ENCODE data around the gene AVL9.

- TF ChIP-seq, protein P1, sequence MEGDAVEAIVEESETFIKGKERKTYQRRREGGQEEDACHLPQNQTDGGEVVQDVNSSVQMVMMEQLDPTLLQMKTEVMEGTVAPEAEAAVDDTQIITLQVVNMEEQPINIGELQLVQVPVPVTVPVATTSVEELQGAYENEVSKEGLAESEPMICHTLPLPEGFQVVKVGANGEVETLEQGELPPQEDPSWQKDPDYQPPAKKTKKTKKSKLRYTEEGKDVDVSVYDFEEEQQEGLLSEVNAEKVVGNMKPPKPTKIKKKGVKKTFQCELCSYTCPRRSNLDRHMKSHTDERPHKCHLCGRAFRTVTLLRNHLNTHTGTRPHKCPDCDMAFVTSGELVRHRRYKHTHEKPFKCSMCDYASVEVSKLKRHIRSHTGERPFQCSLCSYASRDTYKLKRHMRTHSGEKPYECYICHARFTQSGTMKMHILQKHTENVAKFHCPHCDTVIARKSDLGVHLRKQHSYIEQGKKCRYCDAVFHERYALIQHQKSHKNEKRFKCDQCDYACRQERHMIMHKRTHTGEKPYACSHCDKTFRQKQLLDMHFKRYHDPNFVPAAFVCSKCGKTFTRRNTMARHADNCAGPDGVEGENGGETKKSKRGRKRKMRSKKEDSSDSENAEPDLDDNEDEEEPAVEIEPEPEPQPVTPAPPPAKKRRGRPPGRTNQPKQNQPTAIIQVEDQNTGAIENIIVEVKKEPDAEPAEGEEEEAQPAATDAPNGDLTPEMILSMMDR (IDR thresholded peaks at IDR 0.05; ENCODE audit: poor library complexity) = no peak
- TF ChIP-seq EZH2 (IDR thresholded peaks at IDR 0.05; ENCODE audit: borderline replicate concordance) = no peak
Measured at GRCh38 chr7:32525839-32526238, 30.6 kb downstream of the AVL9 start.

Measured in hepatocyte (in vitro differentiated cells).